ENCODE data around the gene RUVBL1. TPM values are rescaled to one million over a fixed set of nuclear protein-coding genes. Genes with fewer than 3 reads are reported as not detected.
A peak's percentile ranks its signal among the peaks of the same experiment; 100 is the strongest.

RUVBL1 gene
- total and polyA plus RNA-seq, 2 donors (not counting 1 experiment from before 2014, with no cell fraction given): 52.3 to 67.2 TPM

DNA sequence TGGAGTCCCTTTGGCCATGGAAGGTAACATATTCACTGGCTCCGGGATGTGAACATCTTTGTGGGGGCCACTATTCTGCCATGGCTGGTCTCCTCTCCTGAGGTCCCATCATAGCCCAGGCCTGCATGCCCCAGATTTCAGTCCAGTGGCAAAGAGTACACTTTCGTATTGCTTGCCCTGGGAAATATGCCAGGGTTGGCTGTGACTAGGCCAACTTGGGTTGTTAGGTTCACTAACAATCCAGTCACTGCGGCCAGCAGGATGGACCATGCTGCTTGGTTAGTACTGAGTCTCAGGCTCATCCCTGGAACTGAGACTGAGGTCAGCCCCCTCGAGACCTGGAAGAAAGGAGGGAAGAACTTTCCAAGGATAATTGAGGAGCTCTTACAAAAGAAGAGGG, 19.9 kb upstream of the RUVBL1 start:
- Histone ChIP-seq H3K36me3 (ENCODE audit: control insufficient read depth, insufficient read depth, low read length) (no peaks in the 10 kb centered on the region), H3K4me3 (replicated peaks in 1 of 4; ENCODE audit: control extremely low read depth in 1 of 4, insufficient read depth in 1 of 4, low read depth in 3 of 4, low read length in 4 of 4) (no peak overlapping the region), H3K27ac (ENCODE audit: insufficient read depth, low read length) (no peak overlapping the region), H3K4me1 (ENCODE audit: control insufficient read depth, extremely low read depth, insufficient read depth, low read length) (no peaks in the 10 kb centered on the region), H3K27me3 (ENCODE audit: control insufficient read depth, insufficient read depth, low read length) (no peaks in the 10 kb centered on the region), H3K9ac (ENCODE audit: insufficient read depth, low read length) (no peak overlapping the region), H4K20me1 (ENCODE audit: control insufficient read depth, extremely low read depth, insufficient read depth, low read length) (no peaks in the 10 kb centered on the region), H2AFZ (ENCODE audit: low read length) (no peak overlapping the region), H3K9me3 (ENCODE audit: control insufficient read depth, insufficient read depth, low read depth, low read length) (no peaks in the 10 kb centered on the region), H3K79me2 (ENCODE audit: control insufficient read depth, insufficient read depth, low read length) (no peaks in the 10 kb centered on the region), H3K4me2 (ENCODE audit: extremely low read depth, insufficient read depth, low read length) (no peak overlapping the region)
- DNase-seq (ENCODE audit: low read depth in 2 of 2): no peak
- no peak for TF ChIP-seq EZH2 (IDR thresholded peaks at IDR 0.05; ENCODE audit: low read length, missing control alignments)
- TF ChIP-seq, protein P1, sequence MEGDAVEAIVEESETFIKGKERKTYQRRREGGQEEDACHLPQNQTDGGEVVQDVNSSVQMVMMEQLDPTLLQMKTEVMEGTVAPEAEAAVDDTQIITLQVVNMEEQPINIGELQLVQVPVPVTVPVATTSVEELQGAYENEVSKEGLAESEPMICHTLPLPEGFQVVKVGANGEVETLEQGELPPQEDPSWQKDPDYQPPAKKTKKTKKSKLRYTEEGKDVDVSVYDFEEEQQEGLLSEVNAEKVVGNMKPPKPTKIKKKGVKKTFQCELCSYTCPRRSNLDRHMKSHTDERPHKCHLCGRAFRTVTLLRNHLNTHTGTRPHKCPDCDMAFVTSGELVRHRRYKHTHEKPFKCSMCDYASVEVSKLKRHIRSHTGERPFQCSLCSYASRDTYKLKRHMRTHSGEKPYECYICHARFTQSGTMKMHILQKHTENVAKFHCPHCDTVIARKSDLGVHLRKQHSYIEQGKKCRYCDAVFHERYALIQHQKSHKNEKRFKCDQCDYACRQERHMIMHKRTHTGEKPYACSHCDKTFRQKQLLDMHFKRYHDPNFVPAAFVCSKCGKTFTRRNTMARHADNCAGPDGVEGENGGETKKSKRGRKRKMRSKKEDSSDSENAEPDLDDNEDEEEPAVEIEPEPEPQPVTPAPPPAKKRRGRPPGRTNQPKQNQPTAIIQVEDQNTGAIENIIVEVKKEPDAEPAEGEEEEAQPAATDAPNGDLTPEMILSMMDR (conservative IDR thresholded peaks at IDR 0.05 in 1 of 2, IDR thresholded peaks at IDR 0.05 in 1 of 2; ENCODE audit: low read depth in 1 of 2, low read length in 2 of 2): no peak

GRCh38 chr3:128133273-128133883, 9.8 kb upstream of the RUVBL1 start:
- Histone ChIP-seq H3K4me2 (ENCODE audit: extremely low read depth, insufficient read depth, low read length) (no peak overlapping the region), H3K9me3 (ENCODE audit: control insufficient read depth, insufficient read depth, low read depth, low read length) (no peaks in the 10 kb centered on the region), H3K4me1 (ENCODE audit: control insufficient read depth, extremely low read depth, insufficient read depth, low read length) (no peaks in the 10 kb centered on the region), H3K4me3 (replicated peaks in 1 of 4; ENCODE audit: control extremely low read depth in 1 of 4, insufficient read depth in 1 of 4, low read depth in 3 of 4, low read length in 4 of 4) (no peak overlapping the region), H4K20me1 (ENCODE audit: control insufficient read depth, extremely low read depth, insufficient read depth, low read length) (no peaks in the 10 kb centered on the region), H3K27me3 (ENCODE audit: control insufficient read depth, insufficient read depth, low read length) (peaks cover 3% of the 10 kb centered on the region), H3K9ac (ENCODE audit: insufficient read depth, low read length) (no peak overlapping the region), H3K79me2 (ENCODE audit: control insufficient read depth, insufficient read depth, low read length) (no peaks in the 10 kb centered on the region), H3K36me3 (ENCODE audit: control insufficient read depth, insufficient read depth, low read length) (no peaks in the 10 kb centered on the region), H2AFZ (ENCODE audit: low read length) (no peak overlapping the region), H3K27ac (ENCODE audit: insufficient read depth, low read length) (no peak overlapping the region)
- no peak for TF ChIP-seq EZH2 (IDR thresholded peaks at IDR 0.05; ENCODE audit: low read length, missing control alignments)
- TF ChIP-seq, protein P1 (conservative IDR thresholded peaks at IDR 0.05 in 1 of 2, IDR thresholded peaks at IDR 0.05 in 1 of 2; ENCODE audit: low read depth in 1 of 2, low read length in 2 of 2): peak; percentile 76 to 83
- peak; percentile 42 to 75 for DNase-seq (ENCODE audit: low read depth in 2 of 2)

DNA sequence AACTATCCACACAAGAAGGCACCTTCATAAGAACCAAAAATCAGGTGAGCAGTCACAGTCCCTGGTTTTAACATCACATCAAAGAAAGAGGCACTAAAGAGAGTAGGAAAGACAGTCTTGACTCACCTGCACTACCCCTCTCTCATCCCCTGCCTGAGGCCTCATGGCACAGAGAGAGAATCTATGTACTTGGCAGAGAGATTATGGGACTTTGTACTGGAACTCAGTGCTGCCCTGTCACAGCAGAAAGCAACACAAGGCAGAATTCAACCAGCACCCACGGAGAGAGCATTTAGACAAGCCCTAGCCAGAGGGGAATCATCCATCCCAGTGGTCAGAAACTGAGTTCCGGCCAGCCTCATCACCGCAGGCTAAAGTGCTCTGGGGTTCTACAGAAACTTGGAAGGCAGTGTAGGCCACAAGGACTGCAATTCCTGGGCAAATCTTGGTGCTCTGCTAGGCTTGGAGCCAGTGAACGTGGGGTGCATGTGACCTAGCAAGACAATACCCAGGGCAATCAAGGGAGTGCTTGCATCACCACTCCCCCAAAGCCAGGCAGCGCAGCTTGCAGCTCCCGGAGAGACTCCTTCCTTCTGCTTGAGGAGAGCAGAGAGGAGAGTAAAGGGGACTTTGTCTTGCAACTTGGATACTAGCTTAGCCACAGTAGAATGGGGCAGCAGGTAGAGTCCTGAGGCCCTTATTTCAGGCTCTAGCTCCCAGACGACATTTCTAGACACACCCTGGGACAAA, 8.5 kb upstream of the RUVBL1 start:
- Histone ChIP-seq H3K36me3 (ENCODE audit: control insufficient read depth, insufficient read depth, low read length) (no peaks in the 10 kb centered on the region), H3K9ac (ENCODE audit: insufficient read depth, low read length) (no peak overlapping the region), H2AFZ (ENCODE audit: low read length) (no peak overlapping the region), H3K4me2 (ENCODE audit: extremely low read depth, insufficient read depth, low read length) (no peak overlapping the region), H3K9me3 (ENCODE audit: control insufficient read depth, insufficient read depth, low read depth, low read length) (no peaks in the 10 kb centered on the region), H3K27ac (ENCODE audit: insufficient read depth, low read length) (no peak overlapping the region), H3K4me1 (ENCODE audit: control insufficient read depth, extremely low read depth, insufficient read depth, low read length) (no peaks in the 10 kb centered on the region), H4K20me1 (ENCODE audit: control insufficient read depth, extremely low read depth, insufficient read depth, low read length) (no peaks in the 10 kb centered on the region), H3K4me3 (replicated peaks in 1 of 4; ENCODE audit: control extremely low read depth in 1 of 4, insufficient read depth in 1 of 4, low read depth in 3 of 4, low read length in 4 of 4) (no peak overlapping the region), H3K79me2 (ENCODE audit: control insufficient read depth, insufficient read depth, low read length) (no peaks in the 10 kb centered on the region), H3K27me3 (ENCODE audit: control insufficient read depth, insufficient read depth, low read length) (no peaks in the 10 kb centered on the region)
- TF ChIP-seq, protein P1 (conservative IDR thresholded peaks at IDR 0.05 in 1 of 2, IDR thresholded peaks at IDR 0.05 in 1 of 2; ENCODE audit: low read depth in 1 of 2, low read length in 2 of 2): no peak
- TF ChIP-seq EZH2 (IDR thresholded peaks at IDR 0.05; ENCODE audit: low read length, missing control alignments): no peak
- no peak for DNase-seq (ENCODE audit: low read depth in 2 of 2)

Data from fibroblast of lung (primary cell).